Measurements from ENCODE around the gene ZNF555.
"Not testable (repeated sequence)": the region's sequence is repeated elsewhere in the genome, so short reads cannot be mapped to it uniquely, and the experiment has no call there.

Gene ZNF555

GRCh38 chr19:2812414-2813234 lies 28.7 kb upstream of the ZNF555 start:
- no peak overlapping the region for H3K27ac Mint-ChIP-seq
- no peaks in the 10 kb centered on the region for H3K4me1 Mint-ChIP-seq (ENCODE audit: low read depth)
- H3K9me3 Mint-ChIP-seq: no peaks in the 10 kb centered on the region
- H3K36me3 Mint-ChIP-seq (ENCODE audit: low read depth): peaks cover 10% of the 10 kb centered on the region
- H3K4me3 Mint-ChIP-seq: no peak overlapping the region
- no peaks in the 10 kb centered on the region for H3K27me3 Mint-ChIP-seq (ENCODE audit: low read depth)

GRCh38 chr19:2813235-2814160 lies 27.8 kb upstream of the ZNF555 start:
- no peak overlapping the region for H3K27ac Mint-ChIP-seq
- no peaks in the 10 kb centered on the region for H3K27me3 Mint-ChIP-seq (ENCODE audit: low read depth)
- no peak overlapping the region for H3K4me3 Mint-ChIP-seq
- H3K36me3 Mint-ChIP-seq (ENCODE audit: low read depth): peaks cover 10% of the 10 kb centered on the region
- no peaks in the 10 kb centered on the region for H3K4me1 Mint-ChIP-seq (ENCODE audit: low read depth)
- no peaks in the 10 kb centered on the region for H3K9me3 Mint-ChIP-seq

GRCh38 chr19:2814426-2814825 lies 26.8 kb upstream of the ZNF555 start:
- H3K9me3 Mint-ChIP-seq: no peaks in the 10 kb centered on the region
- no peak overlapping the region for H3K27ac Mint-ChIP-seq
- H3K36me3 Mint-ChIP-seq (ENCODE audit: low read depth): peaks cover 3% of the 10 kb centered on the region
- no peaks in the 10 kb centered on the region for H3K27me3 Mint-ChIP-seq (ENCODE audit: low read depth)
- H3K4me3 Mint-ChIP-seq: no peak overlapping the region
- H3K4me1 Mint-ChIP-seq (ENCODE audit: low read depth): no peaks in the 10 kb centered on the region

- Mint-ChIP-seq H3K9me3 (no peaks in the 10 kb centered on the region), H3K27me3 (ENCODE audit: low read depth) (no peaks in the 10 kb centered on the region), H3K4me3 (no peak overlapping the region), H3K27ac (no peak overlapping the region), H3K4me1 (ENCODE audit: low read depth) (no peaks in the 10 kb centered on the region), H3K36me3 (ENCODE audit: low read depth) (peaks cover 3% of the 10 kb centered on the region)
Measured at GRCh38 chr19:2815191-2815614, 26.1 kb upstream of the ZNF555 start.

GRCh38 chr19:2815923-2816322 lies 25.4 kb upstream of the ZNF555 start:
- Mint-ChIP-seq H3K27me3 (ENCODE audit: low read depth) (no peaks in the 10 kb centered on the region), H3K27ac (no peak overlapping the region), H3K9me3 (no peaks in the 10 kb centered on the region), H3K4me1 (ENCODE audit: low read depth) (peaks cover 1% of the 10 kb centered on the region), H3K36me3 (ENCODE audit: low read depth) (peaks cover 3% of the 10 kb centered on the region), H3K4me3 (no peak overlapping the region)

- peaks cover 3% of the 10 kb centered on the region for H3K36me3 Mint-ChIP-seq (ENCODE audit: low read depth)
- no peak overlapping the region for H3K4me3 Mint-ChIP-seq
- H3K27ac Mint-ChIP-seq: no peak overlapping the region
- H3K9me3 Mint-ChIP-seq: no peaks in the 10 kb centered on the region
- no peaks in the 10 kb centered on the region for H3K27me3 Mint-ChIP-seq (ENCODE audit: low read depth)
- peaks cover 2% of the 10 kb centered on the region for H3K4me1 Mint-ChIP-seq (ENCODE audit: low read depth)
Measured at GRCh38 chr19:2816641-2817040, 24.6 kb upstream of the ZNF555 start.

GRCh38 chr19:2817237-2817829 lies 23.9 kb upstream of the ZNF555 start:
- not testable (repeated sequence) for H3K36me3 Mint-ChIP-seq (ENCODE audit: low read depth); H3K4me3 Mint-ChIP-seq; H3K27me3 Mint-ChIP-seq (ENCODE audit: low read depth); H3K4me1 Mint-ChIP-seq (ENCODE audit: low read depth); H3K27ac Mint-ChIP-seq; H3K9me3 Mint-ChIP-seq

GRCh38 chr19:2819540-2820111 lies 21.6 kb upstream of the ZNF555 start, which contains the start of gene ZNF554:
Gene ZNF554 (plus strand): TSS chr19:2819868. CDS start chr19:2820072, 204 bp downstream.
- peak within 1 kb of the TSS; percentile 76 for H3K4me3 Mint-ChIP-seq
- peaks cover 5% of the 10 kb centered on the region for H3K36me3 Mint-ChIP-seq (ENCODE audit: low read depth)
- H3K9me3 Mint-ChIP-seq: no peaks in the 10 kb centered on the region
- no peak within 1 kb of the TSS for H3K27ac Mint-ChIP-seq
- peaks cover 2% of the 10 kb centered on the region for H3K4me1 Mint-ChIP-seq (ENCODE audit: low read depth)
- no peaks in the 10 kb centered on the region for H3K27me3 Mint-ChIP-seq (ENCODE audit: low read depth)

- H3K4me3 Mint-ChIP-seq: peak overlapping the region; percentile 76
Measured at GRCh38 chr19:2820112-2820702, 21.1 kb upstream of the ZNF555 start.

GRCh38 chr19:2822846-2823245 lies 18.4 kb upstream of the ZNF555 start:
- no peaks in the 10 kb centered on the region for H3K27me3 Mint-ChIP-seq (ENCODE audit: low read depth)
- peaks cover 11% of the 10 kb centered on the region for H3K9me3 Mint-ChIP-seq
- H3K4me1 Mint-ChIP-seq (ENCODE audit: low read depth): peaks cover 2% of the 10 kb centered on the region
- peaks cover 17% of the 10 kb centered on the region for H3K36me3 Mint-ChIP-seq (ENCODE audit: low read depth)
- H3K27ac Mint-ChIP-seq: no peak overlapping the region
- H3K4me3 Mint-ChIP-seq: no peak overlapping the region

More at GRCh38 chr19:2820112-2820702, 21.1 kb upstream of the ZNF555 start:
- Mint-ChIP-seq H3K36me3 (ENCODE audit: low read depth) (peaks cover 6% of the 10 kb centered on the region), H3K4me1 (ENCODE audit: low read depth) (peaks cover 2% of the 10 kb centered on the region), H3K27me3 (ENCODE audit: low read depth) (no peaks in the 10 kb centered on the region), H3K27ac (no peak overlapping the region), H3K9me3 (no peaks in the 10 kb centered on the region)

GRCh38 chr19:2823646-2824045 lies 17.6 kb upstream of the ZNF555 start:
- H3K9me3 Mint-ChIP-seq: peaks cover 19% of the 10 kb centered on the region
- no peak overlapping the region for H3K27ac Mint-ChIP-seq

GRCh38 chr19:2824129-2824528 lies 17.1 kb upstream of the ZNF555 start:
- Mint-ChIP-seq H3K4me3 (no peak overlapping the region), H3K27me3 (ENCODE audit: low read depth) (no peaks in the 10 kb centered on the region), H3K4me1 (ENCODE audit: low read depth) (peaks cover 2% of the 10 kb centered on the region), H3K9me3 (peaks cover 24% of the 10 kb centered on the region), H3K36me3 (ENCODE audit: low read depth) (peaks cover 24% of the 10 kb centered on the region), H3K27ac (no peak overlapping the region)

More at GRCh38 chr19:2823646-2824045, 17.6 kb upstream of the ZNF555 start:
- Mint-ChIP-seq H3K36me3 (ENCODE audit: low read depth) (peaks cover 22% of the 10 kb centered on the region), H3K4me3 (no peak overlapping the region), H3K27me3 (ENCODE audit: low read depth) (no peaks in the 10 kb centered on the region), H3K4me1 (ENCODE audit: low read depth) (peaks cover 2% of the 10 kb centered on the region)

- no peaks in the 10 kb centered on the region for H3K27me3 Mint-ChIP-seq (ENCODE audit: low read depth)
- peaks cover 24% of the 10 kb centered on the region for H3K36me3 Mint-ChIP-seq (ENCODE audit: low read depth)
- no peaks in the 10 kb centered on the region for H3K4me1 Mint-ChIP-seq (ENCODE audit: low read depth)
- peaks cover 37% of the 10 kb centered on the region for H3K9me3 Mint-ChIP-seq
- no peak overlapping the region for H3K4me3 Mint-ChIP-seq
- H3K27ac Mint-ChIP-seq: no peak overlapping the region
Measured at GRCh38 chr19:2827022-2827421, 14.3 kb upstream of the ZNF555 start.
